Mesendoderm (in vitro differentiated cells): ENCODE measurements around the gene ENPP6.

Source experiments
- DNase-seq: peaks from one replicate; pipeline ENCODE4 v3.0.0; 2013
- H2AK5ac ChIP-seq: 2 replicates; pipeline ENCODE4 v1.6.1; 2013; ENCODE audit warnings: low read length, inconsistent platforms
- H2BK120ac ChIP-seq: 2 replicates; pipeline ENCODE4 v1.6.1; 2013; ENCODE audit warnings: low read depth, mild to moderate bottlenecking, low read length, moderate library complexity, mixed read lengths
- H2BK15ac ChIP-seq: replicated peaks from 2 replicates; pipeline ENCODE4 v1.6.1; 2013; ENCODE audit warnings: low read depth, mild to moderate bottlenecking, moderate library complexity
- H2BK5ac ChIP-seq: 2 replicates; pipeline ENCODE4 v1.6.1; 2013; ENCODE audit warnings: low read length, inconsistent platforms
- H3K18ac ChIP-seq: 2 replicates; pipeline ENCODE4 v1.6.1; 2013; ENCODE audit warnings: mild to moderate bottlenecking, low read length, mixed read lengths
- H3K23ac ChIP-seq: one replicate; pipeline ENCODE4 v1.6.1; 2013; ENCODE audit warnings: low read length
- H3K27ac ChIP-seq: 2 replicates; pipeline ENCODE4 v1.5.1; 2013; ENCODE audit warnings: low read depth, mild to moderate bottlenecking, inconsistent platforms, low read length, moderate library complexity
- H3K27me3 ChIP-seq: 2 replicates; pipeline ENCODE4 v1.6.1; 2013; ENCODE audit warnings: low read length, control low read depth, mild to moderate bottlenecking, inconsistent platforms; ENCODE audit not compliant: insufficient read depth, poor library complexity
- H3K36me3 ChIP-seq: 2 replicates; pipeline ENCODE4 v1.6.1; 2013; ENCODE audit warnings: low read length, inconsistent platforms; ENCODE audit not compliant: control insufficient read depth, insufficient read depth
- H3K4ac ChIP-seq: one replicate; pipeline ENCODE4 v1.6.1; 2013; ENCODE audit warnings: low read depth, mild to moderate bottlenecking, low read length, moderate library complexity
- H3K4me1 ChIP-seq: 2 replicates; pipeline ENCODE4 v1.6.1; 2013; ENCODE audit warnings: low read depth, low read length, inconsistent platforms; ENCODE audit not compliant: control insufficient read depth
- H3K4me2 ChIP-seq: 2 replicates; pipeline ENCODE4 v1.6.1; 2013; ENCODE audit warnings: low read length
- H3K4me3 ChIP-seq: 2 replicates; pipeline ENCODE4 v1.5.1; 2013; ENCODE audit warnings: mild to moderate bottlenecking, low read length
- H3K56ac ChIP-seq: one replicate; pipeline ENCODE4 v1.6.1; 2013; ENCODE audit warnings: low read length
- H3K79me1 ChIP-seq: 2 replicates; pipeline ENCODE4 v1.6.1; 2013; ENCODE audit warnings: low read length, inconsistent platforms
- H3K79me2 ChIP-seq: 2 replicates; pipeline ENCODE4 v1.6.1; 2013; ENCODE audit warnings: mild to moderate bottlenecking, low read length; ENCODE audit not compliant: control insufficient read depth, insufficient read depth
- H3K9ac ChIP-seq: 2 replicates; pipeline ENCODE4 v1.6.1; 2013; ENCODE audit warnings: low read length, inconsistent platforms
- H4K5ac ChIP-seq: one replicate; pipeline ENCODE4 v1.6.1; 2013; ENCODE audit warnings: low read length
- H4K8ac ChIP-seq: one replicate; pipeline ENCODE4 v1.6.1; 2013; ENCODE audit warnings: low read depth, mild to moderate bottlenecking, control low read depth, low read length, moderate library complexity
- WGBS: extraction: QIAGEN DNeasy Blood & Tissue Kit; methylation state at CpG from one replicate; pipeline ENCODE4 v1.1.7; 2013; ENCODE audit warnings: low lambda C conversion rate, missing lambda C conversion rate; ENCODE audit not compliant: insufficient coverage; ENCODE audit errors: extremely low coverage; 5-methylcytosine and 5-hydroxymethylcytosine counted together

Gene ENPP6

DNA sequence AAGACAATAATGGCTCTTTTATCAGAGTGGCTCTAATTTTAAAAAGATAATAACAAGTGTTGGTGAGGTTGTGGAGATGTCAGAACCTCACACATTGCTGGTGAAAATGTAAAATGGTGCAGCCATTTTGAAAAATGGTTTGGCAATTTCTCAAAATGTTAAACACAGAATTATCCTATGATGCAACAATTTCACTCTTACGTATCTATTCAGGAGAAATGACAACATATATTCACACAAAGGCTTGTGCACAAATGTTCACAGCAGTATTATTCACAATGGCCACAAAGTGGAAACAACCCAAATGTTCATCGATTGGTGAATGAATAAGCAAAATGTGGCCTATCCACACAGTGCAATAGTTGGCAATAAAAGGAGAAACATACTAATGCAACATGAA is 24.7 kb downstream of the ENPP6 start:
- no peak overlapping the region for H3K18ac ChIP-seq
- no peak overlapping the region for H3K4ac ChIP-seq
- no peaks in the 10 kb centered on the region for H3K36me3 ChIP-seq
- H3K23ac ChIP-seq = no peak overlapping the region
- H3K27ac ChIP-seq = no peak overlapping the region
- peaks cover 3% of the 10 kb centered on the region for H3K4me1 ChIP-seq
- H3K56ac ChIP-seq = no peak overlapping the region
- H2BK15ac ChIP-seq = no peak overlapping the region
- no peak overlapping the region for H2BK120ac ChIP-seq
- no peak overlapping the region for H4K8ac ChIP-seq
- H3K79me2 ChIP-seq = no peaks in the 10 kb centered on the region
- no peak overlapping the region for H3K9ac ChIP-seq
- H2BK5ac ChIP-seq = no peak overlapping the region
- no CpG with 5 or more reads among the region's 2 CpGs for WGBS
- no peaks in the 10 kb centered on the region for H3K79me1 ChIP-seq
- H3K4me3 ChIP-seq = no peak overlapping the region
- DNase-seq = no peak
- H4K5ac ChIP-seq = no peak overlapping the region
- H2AK5ac ChIP-seq = no peak overlapping the region
- no peak overlapping the region for H3K4me2 ChIP-seq
- no peaks in the 10 kb centered on the region for H3K27me3 ChIP-seq

DNA sequence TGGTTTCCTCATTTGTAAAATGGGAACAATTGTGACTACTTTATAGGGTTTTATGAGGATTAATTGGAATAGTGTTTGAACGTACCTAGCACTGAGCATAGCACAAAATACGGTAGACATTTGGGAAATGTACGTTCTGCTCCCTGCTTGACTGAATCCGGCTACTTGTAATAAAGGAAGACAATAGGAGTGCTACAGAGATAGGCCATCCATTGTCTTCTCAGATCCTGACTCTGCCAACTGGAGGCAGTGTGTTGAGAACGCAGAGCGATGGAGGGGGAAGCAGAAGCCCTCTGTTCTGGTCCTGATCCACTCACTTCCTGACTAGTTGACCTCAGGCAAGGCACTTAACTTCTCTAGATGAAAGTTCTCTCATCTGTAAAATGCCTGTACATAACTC is 26.4 kb downstream of the ENPP6 start:
- Histone ChIP-seq H3K9ac (no peak overlapping the region), H2AK5ac (no peak overlapping the region), H3K27me3 (no peaks in the 10 kb centered on the region), H3K79me1 (no peaks in the 10 kb centered on the region), H2BK15ac (no peak overlapping the region), H3K79me2 (no peaks in the 10 kb centered on the region), H2BK5ac (no peak overlapping the region), H3K18ac (no peak overlapping the region), H3K36me3 (no peaks in the 10 kb centered on the region), H3K56ac (no peak overlapping the region), H3K4me3 (no peak overlapping the region), H4K8ac (no peak overlapping the region), H4K5ac (no peak overlapping the region), H2BK120ac (no peak overlapping the region), H3K4me2 (no peak overlapping the region), H3K27ac (no peak overlapping the region), H3K4ac (no peak overlapping the region), H3K4me1 (peaks cover 2% of the 10 kb centered on the region), H3K23ac (no peak overlapping the region)
- DNase-seq = no peak
- WGBS = no CpG with 5 or more reads among the region's 6 CpGs

DNA sequence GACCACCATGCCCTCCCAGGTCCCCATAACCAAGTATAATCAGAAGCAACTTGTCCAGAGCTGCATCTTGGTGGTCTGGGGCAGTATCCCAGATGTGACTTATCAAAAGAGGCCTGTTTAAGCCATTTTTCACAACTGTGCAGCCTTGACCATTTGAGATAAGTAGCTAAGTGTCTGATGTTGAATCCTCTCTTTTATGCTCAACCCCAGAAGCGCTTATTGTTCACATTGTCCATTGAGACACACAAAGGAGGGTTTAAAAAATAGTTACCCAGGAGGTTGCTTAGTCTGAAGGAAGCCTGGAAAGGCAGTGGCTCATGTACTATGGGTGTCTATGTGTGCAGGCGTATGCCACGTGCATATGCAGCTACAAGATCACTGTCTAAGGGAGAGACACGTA is 27.0 kb downstream of the ENPP6 start:
- no peak overlapping the region for H2BK120ac ChIP-seq
- H3K9ac ChIP-seq = no peak overlapping the region
- no peak overlapping the region for H3K56ac ChIP-seq
- H3K18ac ChIP-seq = no peak overlapping the region
- no peak overlapping the region for H3K4me2 ChIP-seq
- H3K79me1 ChIP-seq = no peaks in the 10 kb centered on the region
- no CpG with 5 or more reads among the region's 4 CpGs for WGBS
- H3K4me1 ChIP-seq = peaks cover 2% of the 10 kb centered on the region
- H3K23ac ChIP-seq = no peak overlapping the region
- no peak overlapping the region for H3K4ac ChIP-seq
- H2BK5ac ChIP-seq = no peak overlapping the region
- no peak overlapping the region for H4K5ac ChIP-seq
- no peaks in the 10 kb centered on the region for H3K36me3 ChIP-seq
- DNase-seq = no peak
- no peaks in the 10 kb centered on the region for H3K79me2 ChIP-seq
- H4K8ac ChIP-seq = no peak overlapping the region
- H3K27ac ChIP-seq = no peak overlapping the region
- H3K4me3 ChIP-seq = no peak overlapping the region
- H3K27me3 ChIP-seq = no peaks in the 10 kb centered on the region
- no peak overlapping the region for H2AK5ac ChIP-seq
- no peak overlapping the region for H2BK15ac ChIP-seq

GRCh38 chr4:184189966-184190365 is 27.7 kb downstream of the ENPP6 start:
- H3K18ac ChIP-seq = no peak overlapping the region
- peaks cover 2% of the 10 kb centered on the region for H3K4me1 ChIP-seq
- H2AK5ac ChIP-seq = no peak overlapping the region
- H3K4ac ChIP-seq = no peak overlapping the region
- H2BK120ac ChIP-seq = no peak overlapping the region
- H3K4me3 ChIP-seq = no peak overlapping the region
- H3K9ac ChIP-seq = no peak overlapping the region
- no peak overlapping the region for H4K8ac ChIP-seq
- no peak overlapping the region for H3K4me2 ChIP-seq
- H2BK15ac ChIP-seq = no peak overlapping the region
- no peaks in the 10 kb centered on the region for H3K36me3 ChIP-seq
- H3K23ac ChIP-seq = no peak overlapping the region
- no peak overlapping the region for H4K5ac ChIP-seq
- H3K27ac ChIP-seq = no peak overlapping the region
- no CpG with 5 or more reads among the region's 4 CpGs for WGBS
- no peaks in the 10 kb centered on the region for H3K79me2 ChIP-seq
- H3K27me3 ChIP-seq = no peaks in the 10 kb centered on the region
- H2BK5ac ChIP-seq = no peak overlapping the region
- no peak for DNase-seq
- H3K56ac ChIP-seq = no peak overlapping the region
- no peaks in the 10 kb centered on the region for H3K79me1 ChIP-seq

- no peak overlapping the region for H3K23ac ChIP-seq
- WGBS = no CpG with 5 or more reads among the region's 12 CpGs
- no peak overlapping the region for H2BK15ac ChIP-seq
- no peak overlapping the region for H3K9ac ChIP-seq
- no peak overlapping the region for H3K56ac ChIP-seq
- no peak for DNase-seq
- no peak overlapping the region for H4K8ac ChIP-seq
- H3K79me2 ChIP-seq = no peaks in the 10 kb centered on the region
- H2BK5ac ChIP-seq = peak overlapping the region; percentile 20
- no peaks in the 10 kb centered on the region for H3K79me1 ChIP-seq
- H4K5ac ChIP-seq = no peak overlapping the region
- H2AK5ac ChIP-seq = peak overlapping the region; percentile 40
- no peak overlapping the region for H2BK120ac ChIP-seq
- H3K4ac ChIP-seq = no peak overlapping the region
- no peak overlapping the region for H3K4me3 ChIP-seq
- H3K18ac ChIP-seq = no peak overlapping the region
- H3K4me1 ChIP-seq = peaks cover 2% of the 10 kb centered on the region
- H3K4me2 ChIP-seq = no peak overlapping the region
- peak overlapping the region; percentile 54 for H3K27ac ChIP-seq
- no peaks in the 10 kb centered on the region for H3K36me3 ChIP-seq
- no peaks in the 10 kb centered on the region for H3K27me3 ChIP-seq
Measured at GRCh38 chr4:184188443-184189400, 29.0 kb downstream of the ENPP6 start.
